ENCODE data around the gene JMJD7. TPM values are rescaled to one million over a fixed set of nuclear protein-coding genes. Genes with fewer than 3 reads are reported as not detected.

The JMJD7 gene
- total and polyA plus RNA-seq, 2 donors: 7.2 to 15.6 TPM

GRCh38 chr15:41851755-41852370 lies 24.0 kb downstream of the JMJD7 start:
- Histone ChIP-seq H3K4me3 (ENCODE audit: low read length in 2 of 2) (no peak overlapping the region), H3K36me3 (ENCODE audit: control insufficient read depth in 2 of 2, insufficient read depth in 2 of 2, low read length in 1 of 2) (peaks cover 14 to 25% of the 10 kb centered on the region in 2 donors), H3K27ac (ENCODE audit: low read depth in 1 of 2, low read length in 1 of 2) (no peak overlapping the region), H3K9me3 (ENCODE audit: control insufficient read depth in 2 of 2, insufficient read depth in 1 of 2, low read length in 1 of 2) (no peaks in the 10 kb centered on the region), H3K4me1 (ENCODE audit: control insufficient read depth in 2 of 2, insufficient read depth in 2 of 2, low read length in 2 of 2) (peaks cover 0 to 10% of the 10 kb centered on the region in 2 donors), H3K27me3 (ENCODE audit: control insufficient read depth in 2 of 2, insufficient read depth in 1 of 2, low read length in 1 of 2) (peaks cover 0 to 2% of the 10 kb centered on the region in 2 donors)
- DNase-seq (ENCODE audit: low read depth in 6 of 9, low spot score in 9 of 9): no peak
- WGBS: 91% methylated on average over 8 of the region's 8 CpGs

- no peaks in the 10 kb centered on the region for H3K9me3 ChIP-seq (ENCODE audit: control insufficient read depth in 2 of 2, insufficient read depth in 1 of 2, low read length in 1 of 2)
- no peak for DNase-seq (ENCODE audit: low read depth in 6 of 9, low spot score in 9 of 9)
- H3K27ac ChIP-seq (ENCODE audit: low read depth in 1 of 2, low read length in 1 of 2): no peak overlapping the region
- H3K27me3 ChIP-seq (ENCODE audit: control insufficient read depth in 2 of 2, insufficient read depth in 1 of 2, low read length in 1 of 2): peaks cover 0 to 2% of the 10 kb centered on the region in 2 donors
- H3K4me3 ChIP-seq (ENCODE audit: low read length in 2 of 2): no peak overlapping the region
- WGBS: 94% methylated on average over 17 of the region's 17 CpGs
- peaks cover 5 to 14% of the 10 kb centered on the region in 2 donors for H3K36me3 ChIP-seq (ENCODE audit: control insufficient read depth in 2 of 2, insufficient read depth in 2 of 2, low read length in 1 of 2)
- H3K4me1 ChIP-seq (ENCODE audit: control insufficient read depth in 2 of 2, insufficient read depth in 2 of 2, low read length in 2 of 2): peaks cover 0 to 10% of the 10 kb centered on the region in 2 donors
Measured at GRCh38 chr15:41852736-41853590, 25.1 kb downstream of the JMJD7 start.

DNA sequence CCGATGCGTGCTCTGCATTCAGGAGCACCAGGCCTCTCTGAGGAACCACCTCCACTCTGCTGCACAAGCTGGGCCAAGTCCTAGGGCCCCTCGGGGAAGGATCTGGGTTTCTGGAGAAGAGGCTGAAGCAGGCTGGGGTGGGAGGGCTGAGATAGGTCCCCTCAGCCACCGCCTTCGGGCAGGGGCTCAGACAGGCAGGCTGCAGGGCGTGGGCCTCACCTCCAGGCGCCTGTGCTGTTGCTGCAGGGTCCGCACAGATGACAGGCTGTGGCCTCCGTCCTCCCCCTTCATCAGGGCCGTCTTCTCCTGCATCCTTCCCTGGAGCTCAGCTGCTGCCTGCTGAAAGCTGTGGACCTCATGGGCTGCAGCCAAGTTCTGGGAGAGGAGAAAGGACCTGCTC lies 25.9 kb downstream of the JMJD7 start:
- WGBS: 95% methylated on average over 10 of the region's 10 CpGs
- DNase-seq (ENCODE audit: low read depth in 6 of 9, low spot score in 9 of 9): no peak
- H3K4me1 ChIP-seq (ENCODE audit: control insufficient read depth in 2 of 2, insufficient read depth in 2 of 2, low read length in 2 of 2): peaks cover 0 to 10% of the 10 kb centered on the region in 2 donors
- peaks cover 0 to 6% of the 10 kb centered on the region in 2 donors for H3K36me3 ChIP-seq (ENCODE audit: control insufficient read depth in 2 of 2, insufficient read depth in 2 of 2, low read length in 1 of 2)
- H3K27me3 ChIP-seq (ENCODE audit: control insufficient read depth in 2 of 2, insufficient read depth in 1 of 2, low read length in 1 of 2): peaks cover 0 to 2% of the 10 kb centered on the region in 2 donors
- no peak overlapping the region for H3K4me3 ChIP-seq (ENCODE audit: low read length in 2 of 2)
- H3K27ac ChIP-seq (ENCODE audit: low read depth in 1 of 2, low read length in 1 of 2): no peak overlapping the region
- no peaks in the 10 kb centered on the region for H3K9me3 ChIP-seq (ENCODE audit: control insufficient read depth in 2 of 2, insufficient read depth in 1 of 2, low read length in 1 of 2)

DNA sequence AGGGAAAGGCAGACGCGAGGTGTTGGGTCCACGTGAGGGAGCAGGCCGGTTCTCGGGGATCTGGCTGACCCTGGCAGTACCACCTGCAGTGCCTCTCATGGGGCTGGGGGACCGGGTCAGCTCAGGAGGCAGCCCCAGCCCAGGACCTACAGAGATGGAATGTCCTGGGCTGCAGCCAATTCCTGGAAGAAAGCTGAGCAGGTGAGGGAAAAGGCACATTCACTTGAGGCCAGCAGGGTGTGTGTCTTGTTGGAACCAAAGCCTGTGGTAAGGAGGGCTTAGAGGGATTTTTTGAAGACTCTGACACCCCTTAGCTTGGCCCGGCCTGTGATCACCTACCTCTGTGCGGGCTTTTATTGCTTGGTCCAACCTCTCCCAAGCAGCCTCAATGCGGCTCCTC lies 26.6 kb downstream of the JMJD7 start:
- no peak for DNase-seq (ENCODE audit: low read depth in 6 of 9, low spot score in 9 of 9)
- H3K4me3 ChIP-seq (ENCODE audit: low read length in 2 of 2): no peak overlapping the region
- H3K36me3 ChIP-seq (ENCODE audit: control insufficient read depth in 2 of 2, insufficient read depth in 2 of 2, low read length in 1 of 2): no peaks in the 10 kb centered on the region
- no peak overlapping the region for H3K27ac ChIP-seq (ENCODE audit: low read depth in 1 of 2, low read length in 1 of 2)
- WGBS: 97% methylated on average over 9 of the region's 9 CpGs
- peaks cover 0 to 2% of the 10 kb centered on the region in 2 donors for H3K27me3 ChIP-seq (ENCODE audit: control insufficient read depth in 2 of 2, insufficient read depth in 1 of 2, low read length in 1 of 2)
- H3K4me1 ChIP-seq (ENCODE audit: control insufficient read depth in 2 of 2, insufficient read depth in 2 of 2, low read length in 2 of 2): peaks cover 0 to 10% of the 10 kb centered on the region in 2 donors
- H3K9me3 ChIP-seq (ENCODE audit: control insufficient read depth in 2 of 2, insufficient read depth in 1 of 2, low read length in 1 of 2): no peaks in the 10 kb centered on the region

DNA sequence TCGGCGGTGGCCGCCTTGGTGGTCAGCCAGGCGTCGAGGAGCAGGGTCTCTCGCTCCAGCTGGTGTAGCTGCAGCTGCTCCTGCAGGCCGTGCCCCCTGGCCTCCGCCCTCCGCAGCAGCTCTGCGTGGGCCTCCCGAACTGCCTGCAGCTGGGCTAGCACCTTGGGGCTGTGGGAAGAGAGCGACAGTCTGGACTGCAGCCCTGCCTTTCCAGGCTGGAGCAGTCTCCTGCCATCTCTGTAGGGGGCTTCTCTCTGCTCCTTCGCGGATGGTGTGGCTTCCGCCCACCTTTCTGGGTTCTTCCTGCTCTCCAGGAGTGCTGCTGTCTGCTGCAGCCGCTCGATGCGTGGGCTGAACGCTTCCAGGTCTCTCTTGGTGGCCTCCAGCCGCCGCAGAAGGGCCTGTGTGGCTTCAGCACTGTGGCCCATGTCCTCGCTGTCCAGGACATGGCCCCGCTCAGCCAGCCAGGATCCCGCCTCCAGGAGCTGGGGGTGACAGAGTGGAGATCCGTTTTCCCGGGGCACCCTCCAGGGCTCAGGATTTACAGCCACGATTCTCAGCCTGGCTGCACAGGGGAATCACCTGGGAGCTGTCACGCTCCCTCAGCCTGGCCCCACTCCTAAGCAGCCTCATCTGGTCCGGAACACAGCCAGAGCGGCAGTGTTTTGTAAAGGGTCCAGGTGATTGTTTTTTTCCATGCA lies 27.5 kb downstream of the JMJD7 start:
- no peak overlapping the region for H3K27ac ChIP-seq (ENCODE audit: low read depth in 1 of 2, low read length in 1 of 2)
- WGBS: 94% methylated on average over 30 of the region's 30 CpGs
- no peak overlapping the region for H3K4me3 ChIP-seq (ENCODE audit: low read length in 2 of 2)
- no peaks in the 10 kb centered on the region for H3K9me3 ChIP-seq (ENCODE audit: control insufficient read depth in 2 of 2, insufficient read depth in 1 of 2, low read length in 1 of 2)
- H3K36me3 ChIP-seq (ENCODE audit: control insufficient read depth in 2 of 2, insufficient read depth in 2 of 2, low read length in 1 of 2): no peaks in the 10 kb centered on the region
- H3K27me3 ChIP-seq (ENCODE audit: control insufficient read depth in 2 of 2, insufficient read depth in 1 of 2, low read length in 1 of 2): peaks cover 0 to 2% of the 10 kb centered on the region in 2 donors
- DNase-seq (ENCODE audit: low read depth in 6 of 9, low spot score in 9 of 9): no peak
- H3K4me1 ChIP-seq (ENCODE audit: control insufficient read depth in 2 of 2, insufficient read depth in 2 of 2, low read length in 2 of 2): peaks cover 2 to 18% of the 10 kb centered on the region in 2 donors

GRCh38 chr15:41856262-41856661 lies 28.4 kb downstream of the JMJD7 start:
- no peak overlapping the region for H3K27ac ChIP-seq (ENCODE audit: low read depth in 1 of 2, low read length in 1 of 2)
- no peaks in the 10 kb centered on the region for H3K27me3 ChIP-seq (ENCODE audit: control insufficient read depth in 2 of 2, insufficient read depth in 1 of 2, low read length in 1 of 2)
- H3K4me3 ChIP-seq (ENCODE audit: low read length in 2 of 2): no peak overlapping the region
- no peak for DNase-seq (ENCODE audit: low read depth in 6 of 9, low spot score in 9 of 9)
- H3K9me3 ChIP-seq (ENCODE audit: control insufficient read depth in 2 of 2, insufficient read depth in 1 of 2, low read length in 1 of 2): no peaks in the 10 kb centered on the region
- H3K36me3 ChIP-seq (ENCODE audit: control insufficient read depth in 2 of 2, insufficient read depth in 2 of 2, low read length in 1 of 2): no peaks in the 10 kb centered on the region
- WGBS: 96% methylated on average over 17 of the region's 17 CpGs
- H3K4me1 ChIP-seq (ENCODE audit: control insufficient read depth in 2 of 2, insufficient read depth in 2 of 2, low read length in 2 of 2): peaks cover 2 to 18% of the 10 kb centered on the region in 2 donors

- H3K4me1 ChIP-seq (ENCODE audit: control insufficient read depth in 2 of 2, insufficient read depth in 2 of 2, low read length in 2 of 2): peaks cover 2 to 18% of the 10 kb centered on the region in 2 donors
- H3K27ac ChIP-seq (ENCODE audit: low read depth in 1 of 2, low read length in 1 of 2): no peak overlapping the region
- no peak overlapping the region for H3K4me3 ChIP-seq (ENCODE audit: low read length in 2 of 2)
- no peaks in the 10 kb centered on the region for H3K27me3 ChIP-seq (ENCODE audit: control insufficient read depth in 2 of 2, insufficient read depth in 1 of 2, low read length in 1 of 2)
- no peak for DNase-seq (ENCODE audit: low read depth in 6 of 9, low spot score in 9 of 9)
- 95% methylated on average over 12 of the region's 12 CpGs for WGBS
- H3K36me3 ChIP-seq (ENCODE audit: control insufficient read depth in 2 of 2, insufficient read depth in 2 of 2, low read length in 1 of 2): no peaks in the 10 kb centered on the region
- H3K9me3 ChIP-seq (ENCODE audit: control insufficient read depth in 2 of 2, insufficient read depth in 1 of 2, low read length in 1 of 2): no peaks in the 10 kb centered on the region
Measured at GRCh38 chr15:41856716-41857115, 28.8 kb downstream of the JMJD7 start.

DNA sequence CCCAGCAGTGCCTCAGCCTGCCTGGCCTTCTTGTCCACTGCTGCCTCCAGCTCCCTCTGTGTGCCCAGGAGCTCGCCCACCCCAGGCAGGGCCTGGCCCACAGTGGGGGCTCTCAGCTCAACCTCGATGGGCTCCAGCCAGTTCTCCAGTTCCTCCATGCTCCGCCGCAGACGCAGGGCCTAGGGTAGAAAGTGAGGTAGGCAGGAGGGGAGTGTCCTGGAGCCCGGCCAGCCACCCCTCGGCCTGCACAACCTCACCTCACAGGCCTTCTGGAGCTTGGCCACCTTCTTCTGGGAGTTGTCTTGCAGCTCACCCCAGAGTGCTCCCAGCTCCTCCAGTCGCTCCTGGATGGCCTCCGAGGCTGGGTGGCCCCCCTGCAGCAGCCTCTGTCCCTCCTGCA lies 29.4 kb downstream of the JMJD7 start:
- DNase-seq (ENCODE audit: low read depth in 6 of 9, low spot score in 9 of 9): no peak
- WGBS: 94% methylated on average over 9 of the region's 9 CpGs
- Histone ChIP-seq H3K27me3 (ENCODE audit: control insufficient read depth in 2 of 2, insufficient read depth in 1 of 2, low read length in 1 of 2) (no peaks in the 10 kb centered on the region), H3K9me3 (ENCODE audit: control insufficient read depth in 2 of 2, insufficient read depth in 1 of 2, low read length in 1 of 2) (no peaks in the 10 kb centered on the region), H3K36me3 (ENCODE audit: control insufficient read depth in 2 of 2, insufficient read depth in 2 of 2, low read length in 1 of 2) (no peaks in the 10 kb centered on the region), H3K27ac (ENCODE audit: low read depth in 1 of 2, low read length in 1 of 2) (no peak overlapping the region), H3K4me3 (ENCODE audit: low read length in 2 of 2) (no peak overlapping the region), H3K4me1 (ENCODE audit: control insufficient read depth in 2 of 2, insufficient read depth in 2 of 2, low read length in 2 of 2) (peaks cover 2 to 18% of the 10 kb centered on the region in 2 donors)

DNA sequence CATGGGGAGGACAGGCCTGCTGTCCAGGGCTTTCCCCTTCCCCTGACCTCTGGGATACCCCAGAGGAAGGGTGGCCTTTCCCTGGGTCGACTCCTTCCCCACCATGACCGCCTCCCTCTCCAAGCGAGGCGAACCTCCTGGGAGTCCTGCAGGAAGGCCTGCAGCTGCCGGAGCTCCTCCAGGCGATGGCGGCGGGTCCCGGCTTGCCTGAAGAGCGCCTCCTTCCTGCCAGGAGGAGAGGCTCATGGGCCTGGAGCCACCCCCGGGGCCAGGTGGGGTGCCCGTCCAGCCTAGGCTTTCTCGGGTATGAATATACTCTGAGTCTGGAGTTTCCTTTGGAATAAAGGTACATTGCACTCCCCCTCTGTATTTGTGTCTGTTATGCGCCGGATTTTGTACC lies 30.9 kb downstream of the JMJD7 start:
- no peaks in the 10 kb centered on the region for H3K27me3 ChIP-seq (ENCODE audit: control insufficient read depth in 2 of 2, insufficient read depth in 1 of 2, low read length in 1 of 2)
- 96% methylated on average over 15 of the region's 15 CpGs for WGBS
- no peak for DNase-seq (ENCODE audit: low read depth in 6 of 9, low spot score in 9 of 9)
- no peak overlapping the region for H3K27ac ChIP-seq (ENCODE audit: low read depth in 1 of 2, low read length in 1 of 2)
- H3K36me3 ChIP-seq (ENCODE audit: control insufficient read depth in 2 of 2, insufficient read depth in 2 of 2, low read length in 1 of 2): no peaks in the 10 kb centered on the region
- no peaks in the 10 kb centered on the region for H3K9me3 ChIP-seq (ENCODE audit: control insufficient read depth in 2 of 2, insufficient read depth in 1 of 2, low read length in 1 of 2)
- H3K4me1 ChIP-seq (ENCODE audit: control insufficient read depth in 2 of 2, insufficient read depth in 2 of 2, low read length in 2 of 2): peaks cover 2 to 18% of the 10 kb centered on the region in 2 donors
- no peak overlapping the region for H3K4me3 ChIP-seq (ENCODE audit: low read length in 2 of 2)

All from thymus (tissue), 11 donors.